Superior temporal gyrus (tissue), 1 donor: Measurements from ENCODE around the gene ACOT13.
"Not testable (repeated sequence)": the region's sequence is repeated elsewhere in the genome, so short reads cannot be mapped to it uniquely, and the experiment has no call there.

Experiments
- DNase-seq: peaks from one replicate; pipeline ENCODE4 v3.0.0-alpha.2; 2016; ENCODE audit errors: extremely low spot score

ACOT13 gene

DNA sequence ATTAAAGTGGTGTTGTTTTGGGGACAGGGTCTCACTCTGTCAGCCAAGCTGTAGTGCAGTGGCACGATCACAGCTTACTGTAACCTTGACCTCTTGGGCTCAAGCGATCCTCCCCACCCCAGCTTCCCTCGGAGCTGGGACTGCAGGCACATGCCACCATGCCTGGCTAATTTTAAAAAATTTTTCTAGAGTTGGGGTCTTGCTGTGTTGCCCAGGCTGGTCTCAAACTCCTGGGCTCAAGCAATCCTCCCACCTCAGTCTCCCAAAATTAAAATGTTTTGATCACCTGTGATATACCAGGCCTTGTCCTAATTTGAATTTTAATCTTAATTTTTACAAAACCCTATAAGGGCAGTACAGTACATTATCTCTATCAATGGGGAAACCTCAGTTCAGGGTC, 25.5 kb downstream of the ACOT13 start:
- DNase-seq, result no peak

GRCh38 chr6:24692848-24693592, 26.1 kb downstream of the ACOT13 start:
- DNase-seq, result no peak

DNA sequence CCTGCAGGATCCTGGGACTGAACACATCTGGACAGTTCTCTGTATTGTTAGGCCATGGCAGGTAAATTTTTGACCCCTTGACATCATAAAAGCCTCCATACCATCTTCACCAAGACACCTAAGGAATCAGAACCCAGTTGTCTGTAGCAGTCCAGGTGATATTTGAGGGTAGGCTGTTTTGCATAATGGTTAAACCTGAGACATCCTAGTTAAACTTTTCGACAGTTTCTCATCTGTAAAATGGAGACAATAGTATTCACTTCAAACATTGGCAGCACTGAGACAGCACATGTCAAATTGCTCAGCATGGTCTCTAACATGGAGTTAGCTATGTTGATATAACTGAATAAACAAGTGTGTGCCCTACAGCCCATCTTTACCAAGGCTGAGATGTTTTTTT, 27.3 kb downstream of the ACOT13 start:
- no peak for DNase-seq

GRCh38 chr6:24695635-24696034, 28.8 kb downstream of the ACOT13 start:
- peak; percentile 78 for DNase-seq

GRCh38 chr6:24696097-24696496, 29.2 kb downstream of the ACOT13 start:
- no peak for DNase-seq

- DNase-seq, result no peak
These were observed 32.9 kb downstream of the ACOT13 start for GRCh38 chr6:24699521-24700359.

GRCh38 chr6:24702720-24703282, 35.9 kb downstream of the ACOT13 start:
- DNase-seq, result no peak

DNA sequence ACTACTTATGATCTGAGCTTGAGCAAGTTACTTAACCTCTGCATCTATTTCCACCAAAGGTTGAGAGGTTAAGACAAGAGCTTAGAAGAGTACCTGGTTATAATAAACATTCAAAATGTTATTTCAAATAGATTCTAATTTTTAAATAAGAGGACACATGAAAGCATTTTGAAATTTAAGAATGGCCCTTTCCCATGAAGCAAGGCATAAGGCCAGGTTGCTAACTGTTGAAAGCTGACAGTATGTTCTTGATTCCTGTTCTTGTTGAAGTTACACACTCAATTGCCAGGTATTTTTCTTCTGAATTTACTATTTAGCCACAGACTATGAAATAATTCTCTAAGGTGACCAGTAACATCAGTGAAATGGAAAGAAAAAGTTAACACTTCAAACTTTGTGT, 37.6 kb downstream of the ACOT13 start:
- no peak for DNase-seq

- DNase-seq, result no peak
These were observed 41.7 kb downstream of the ACOT13 start for GRCh38 chr6:24708612-24709011.

DNA sequence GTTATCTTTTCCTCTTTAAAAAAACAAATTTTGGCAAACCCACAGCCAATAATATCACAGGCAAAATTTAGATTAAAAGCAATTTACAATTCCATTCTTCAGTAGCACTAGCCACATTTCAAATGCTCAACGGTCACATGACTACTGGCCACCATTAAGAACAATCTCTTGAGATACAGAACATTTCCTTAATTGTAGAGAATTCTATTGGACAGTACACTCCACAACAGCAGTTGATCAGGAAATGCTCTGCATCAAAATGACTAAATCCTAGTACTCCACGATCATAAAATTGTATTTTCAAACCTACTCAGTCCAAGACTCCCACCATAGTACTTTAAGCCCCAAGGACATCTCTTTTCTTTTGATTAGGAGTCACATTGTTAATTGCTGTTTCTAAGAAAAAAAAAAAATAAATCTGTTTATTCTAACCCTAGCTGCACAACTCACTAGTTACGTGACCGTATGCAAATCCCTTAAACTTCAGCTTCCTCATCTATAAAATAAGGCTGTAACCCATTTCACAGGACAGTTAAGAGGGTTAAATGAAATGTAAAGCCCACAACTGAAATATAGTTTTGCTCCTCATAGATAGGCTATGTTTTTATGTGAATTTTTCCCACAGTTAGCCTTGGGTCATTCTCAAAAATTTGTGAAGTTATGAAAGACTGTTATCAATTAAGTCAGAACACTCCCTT, 42.3 kb downstream of the ACOT13 start:
- no peak for DNase-seq

GRCh38 chr6:24710519-24711303, 43.8 kb downstream of the ACOT13 start:
- DNase-seq, result no peak

DNA sequence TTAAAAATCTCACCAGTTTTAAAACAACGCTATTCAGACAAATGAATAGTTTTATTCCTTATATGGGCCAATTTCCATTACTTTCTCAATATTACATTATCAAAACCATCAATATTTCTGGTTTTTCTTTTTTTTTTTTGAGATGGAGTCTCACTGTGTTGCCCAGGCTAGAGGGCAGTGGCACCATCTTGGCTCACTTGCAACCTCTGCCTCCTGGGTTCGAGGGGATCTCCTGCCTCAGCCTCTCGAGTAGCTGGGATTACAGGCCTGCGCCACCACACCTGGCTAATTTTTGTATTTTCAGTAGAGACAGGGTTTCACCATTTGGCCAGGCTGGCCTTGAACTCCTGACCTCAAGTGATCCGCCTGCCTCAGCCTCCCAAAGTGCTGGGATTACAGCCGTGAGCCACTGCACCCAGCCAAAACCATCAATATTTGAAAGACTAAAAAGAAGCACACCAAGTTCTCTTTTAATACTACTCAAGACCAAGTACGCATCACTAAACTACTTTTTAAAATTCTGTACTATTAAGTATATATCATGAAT, 49.8 kb downstream of the ACOT13 start:
- DNase-seq, result not testable (repeated sequence)

- no peak for DNase-seq
These were observed 51.7 kb downstream of the ACOT13 start for GRCh38 chr6:24718449-24719124.

GRCh38 chr6:24719125-24719971, 52.5 kb downstream of the ACOT13 start, which contains the start of gene C6orf62:
Gene C6orf62, minus strand, starts transcription at chr6:24719154. Its CDS starts 486 bp downstream, at chr6:24718668.
- no peak for DNase-seq

GRCh38 chr6:24720131-24720603, 53.3 kb downstream of the ACOT13 start:
- DNase-seq, result no peak

GRCh38 chr6:24720604-24721460, 54.0 kb downstream of the ACOT13 start:
- peak; percentile 100 for DNase-seq

DNA sequence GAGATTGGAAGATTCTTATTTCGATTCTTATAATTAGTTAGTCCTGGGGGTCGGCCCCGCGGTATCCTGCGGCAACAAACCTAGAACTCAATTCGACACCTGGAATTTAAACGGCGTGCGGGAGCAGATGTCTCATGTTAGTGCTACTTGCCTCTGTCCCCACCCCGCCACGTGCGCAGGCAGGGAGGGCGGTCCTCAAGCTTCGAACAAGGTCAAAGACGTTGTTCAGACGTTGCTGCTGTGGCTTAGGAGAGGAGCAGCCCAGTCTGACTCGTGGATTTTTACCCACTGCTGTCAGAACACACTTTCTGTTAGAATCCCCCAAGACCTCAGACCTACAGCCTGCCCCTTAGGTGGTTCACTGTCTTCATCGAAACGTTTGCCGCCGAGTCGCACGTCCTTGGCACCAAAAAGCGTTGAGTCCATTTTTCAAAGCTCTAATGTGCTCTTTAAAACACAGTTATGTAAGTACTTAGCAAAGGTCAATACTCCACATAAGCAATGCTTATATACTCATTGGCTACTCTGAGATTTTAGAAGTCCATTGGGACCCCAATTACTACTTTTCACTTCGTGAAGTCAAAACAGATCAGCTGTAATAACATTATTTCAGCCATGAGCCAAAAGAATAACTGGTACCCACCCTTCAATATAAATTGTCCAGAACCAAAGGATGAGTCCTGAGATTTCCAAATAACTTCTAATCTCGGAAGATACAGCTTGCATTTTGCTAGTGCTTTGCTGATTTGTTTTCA, 54.8 kb downstream of the ACOT13 start:
- no peak for DNase-seq

- no peak for DNase-seq
These were observed 56.4 kb downstream of the ACOT13 start for GRCh38 chr6:24723270-24723669.
